NCI-H748 (cell line): ENCODE measurements around the gene STX17.
"Not testable (repeated sequence)": the region's sequence is repeated elsewhere in the genome, so short reads cannot be mapped to it uniquely, and the experiment has no call there.

ENCODE experiments used
- DNase-seq: peaks from one replicate; lab custom pipeline; 2025; ENCODE audit not compliant: unreplicated experiment; lab: John Stamatoyannopoulos, UW

Gene STX17

DNA sequence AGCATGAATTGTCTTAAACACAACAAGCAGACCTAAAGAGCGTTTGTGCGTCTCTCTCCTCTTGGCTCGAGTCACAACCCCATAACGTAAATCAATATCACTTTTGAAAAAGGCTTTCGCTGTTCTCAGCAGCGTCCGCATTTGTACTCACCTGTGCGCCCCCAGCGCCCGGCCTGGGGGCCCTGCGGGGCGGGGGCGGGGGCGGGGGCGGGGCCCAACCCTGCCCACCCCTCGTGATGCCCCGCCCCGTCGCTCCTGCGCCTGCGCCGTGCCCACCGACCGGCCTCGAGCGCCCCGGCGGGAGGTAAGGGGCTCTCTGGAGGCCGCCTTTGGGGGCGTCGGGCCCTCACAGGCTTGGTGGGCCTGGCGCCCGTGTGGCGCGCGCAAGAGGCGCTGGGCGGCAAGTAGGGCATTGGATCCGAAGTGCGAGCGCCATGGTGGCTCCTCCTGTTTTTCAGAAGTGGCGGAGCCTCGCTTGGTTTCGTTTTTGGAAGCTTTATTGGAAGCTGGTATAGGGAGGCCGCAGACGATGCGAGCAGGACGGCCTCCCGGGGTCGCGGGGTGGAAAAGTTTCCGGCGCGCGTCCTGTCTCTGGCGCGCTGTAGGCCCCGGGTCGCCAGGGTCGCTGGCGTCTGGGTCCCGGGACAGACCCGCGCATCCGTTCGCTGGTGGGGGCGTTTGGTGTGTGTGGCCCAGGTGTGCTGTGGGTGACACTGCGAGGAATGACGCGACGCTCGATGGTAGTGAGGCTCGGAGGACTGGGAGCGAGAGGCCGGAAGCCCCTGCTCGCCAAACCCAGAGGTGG is at the start of gene STX17:
STX17 (plus strand) TSS at position 252 of the 805 bp plus-strand sequence. CDS start 8,586 bp downstream, outside the sequence.
- DNase-seq = peak; percentile 83

- not testable (repeated sequence) for DNase-seq
Measured at GRCh38 chr9:99857576-99857975, 48.9 kb upstream of the STX17 start.

DNA sequence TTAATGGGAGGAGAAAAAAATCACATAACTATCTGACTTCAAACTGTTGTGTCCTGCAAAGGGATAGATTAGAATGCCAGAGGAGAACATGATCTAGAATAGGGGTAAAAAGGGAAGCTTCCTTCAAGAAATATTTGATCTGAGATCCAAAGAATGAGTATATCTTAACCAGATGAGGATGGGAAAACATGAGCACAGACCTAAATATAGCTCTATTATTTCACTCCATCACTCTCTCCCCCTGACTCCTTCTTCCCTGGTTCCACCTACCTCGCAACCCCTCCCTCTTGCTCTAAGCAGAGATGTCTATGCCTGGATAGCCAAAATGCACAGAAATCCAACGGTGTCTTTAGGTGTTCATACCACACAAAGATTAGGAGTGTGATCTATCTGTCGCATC is 48.4 kb upstream of the STX17 start:
- DNase-seq = no peak

DNA sequence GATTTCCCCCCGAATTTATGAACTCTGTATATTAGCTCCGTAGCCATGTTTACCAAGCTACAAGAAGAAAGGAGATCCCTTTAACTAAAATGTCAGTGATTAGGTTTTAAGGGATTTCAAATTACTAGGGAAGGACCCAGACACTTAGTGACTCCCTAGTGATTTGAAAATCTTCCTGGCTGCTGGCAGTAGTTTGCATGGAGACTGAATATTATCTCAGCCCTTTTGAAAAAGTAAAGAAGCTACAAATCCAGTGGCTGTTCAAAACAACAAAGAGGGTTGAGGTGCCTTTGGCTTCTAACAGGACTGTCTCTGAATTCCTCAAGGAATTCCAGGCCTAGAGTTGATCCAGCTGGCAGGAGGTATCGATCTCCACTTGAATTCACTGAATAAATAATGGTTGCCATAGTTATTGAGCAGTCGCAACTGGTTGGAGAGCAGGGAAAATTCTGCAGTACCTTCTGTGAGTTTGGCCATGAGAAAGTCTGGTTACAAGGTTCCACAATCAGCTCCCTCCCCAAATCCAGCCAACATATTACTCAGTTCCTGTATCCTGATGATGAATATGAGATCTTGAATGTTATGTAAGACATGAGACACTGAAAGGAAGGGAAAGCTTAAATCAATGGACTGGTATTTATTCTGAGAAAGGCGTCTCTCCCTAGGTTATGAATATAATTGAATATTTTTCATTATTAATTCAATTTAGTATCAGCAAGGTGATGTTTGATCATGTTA is 47.0 kb upstream of the STX17 start:
- DNase-seq = no peak

DNA sequence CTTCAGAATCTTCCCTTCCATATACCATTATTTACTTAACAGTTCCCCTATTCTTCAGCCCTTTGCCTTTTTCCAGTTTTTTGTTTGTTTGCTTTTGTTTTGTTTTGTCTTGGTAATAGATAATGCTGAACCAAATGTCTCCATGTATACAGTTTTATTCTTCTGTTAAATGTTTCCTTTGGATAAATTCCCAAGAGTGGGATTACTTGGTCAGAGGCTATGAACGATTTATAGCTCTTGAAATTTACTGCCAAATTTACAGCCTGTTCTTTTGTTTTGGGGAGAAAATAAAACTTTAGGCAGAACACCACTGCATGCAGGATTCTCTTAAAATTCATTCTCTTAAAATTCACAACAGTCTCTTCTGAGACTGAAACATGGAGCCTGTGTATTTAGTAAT is 46.2 kb upstream of the STX17 start:
- DNase-seq = no peak

GRCh38 chr9:99863955-99864354 is 42.5 kb upstream of the STX17 start:
- no peak for DNase-seq

DNA sequence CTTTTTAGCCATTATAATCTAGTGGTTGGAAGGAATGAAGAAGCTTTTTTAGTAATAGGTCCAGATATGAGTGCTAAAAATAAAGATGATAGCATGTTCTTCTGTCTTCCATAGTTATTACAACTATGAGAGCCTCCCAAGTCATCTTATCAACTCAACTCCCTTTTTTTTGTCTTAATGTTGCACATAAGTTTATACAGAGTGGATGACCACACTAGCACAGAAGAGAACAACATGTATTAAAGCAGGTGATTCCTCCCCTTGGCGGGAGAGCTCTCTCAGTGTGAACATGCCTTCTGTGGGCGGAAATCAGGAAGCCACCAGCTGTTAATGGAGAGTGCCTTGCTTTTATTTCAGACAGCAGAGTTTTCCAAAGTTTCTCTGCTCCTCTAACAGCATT is 40.1 kb upstream of the STX17 start:
- DNase-seq = no peak

DNA sequence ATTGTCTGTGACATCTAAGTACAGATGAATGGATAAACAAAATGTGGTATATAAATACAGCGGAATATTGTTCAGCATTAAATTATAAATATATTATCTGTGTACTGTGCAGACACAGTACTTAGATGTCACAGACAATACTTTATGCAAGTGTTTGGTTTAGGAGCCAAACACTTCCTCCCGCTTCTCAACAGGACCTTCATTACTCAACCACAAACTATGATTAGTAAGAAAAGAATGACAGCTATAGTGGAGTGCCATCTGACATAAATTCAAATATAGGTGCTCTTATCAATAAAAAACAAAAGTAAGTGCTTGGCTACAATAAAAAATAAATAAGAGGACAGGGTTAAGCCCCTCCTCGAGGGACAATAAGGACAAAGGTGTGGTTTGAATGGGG is 38.9 kb upstream of the STX17 start:
- DNase-seq = no peak

DNA sequence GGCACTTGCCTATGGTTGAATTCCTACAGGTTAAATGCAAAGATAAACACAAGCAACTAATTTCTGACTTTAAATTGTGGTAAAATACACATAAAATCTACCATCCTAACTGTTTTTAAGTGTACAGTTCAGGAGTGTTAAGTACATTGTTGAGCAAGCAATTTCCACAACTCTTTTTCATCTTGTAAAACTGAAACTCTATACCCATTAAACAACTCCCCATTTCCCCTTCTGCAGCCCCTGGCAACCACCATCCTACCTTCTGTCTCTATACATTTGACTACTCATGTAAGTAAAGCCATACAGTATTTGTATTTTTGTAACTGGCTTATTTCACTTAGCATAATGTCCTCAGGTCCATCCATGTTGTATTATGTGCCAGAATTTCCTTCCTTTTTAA is 38.5 kb upstream of the STX17 start:
- DNase-seq = no peak

- DNase-seq = no peak
Measured at GRCh38 chr9:99868845-99869244, 37.6 kb upstream of the STX17 start.

GRCh38 chr9:99870126-99870525 is 36.3 kb upstream of the STX17 start:
- DNase-seq = no peak

DNA sequence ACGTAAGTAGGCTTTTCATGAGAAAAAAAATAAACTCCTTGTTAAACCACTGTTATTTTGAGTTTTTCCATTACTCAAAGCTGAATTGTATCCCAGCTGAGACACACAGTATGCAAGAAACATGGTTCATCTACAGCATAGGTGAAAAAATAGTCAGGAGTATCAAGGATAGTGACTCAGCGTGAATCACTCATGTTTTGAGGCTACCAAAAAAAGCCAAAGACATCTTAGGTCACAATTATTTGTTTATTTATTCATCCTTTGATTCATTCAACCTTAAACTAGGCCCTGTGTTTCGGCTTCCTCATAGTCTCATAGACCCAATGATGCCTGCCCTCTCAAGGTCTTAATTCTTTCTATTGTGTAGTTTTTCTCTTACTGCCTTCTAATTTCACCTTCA is 32.9 kb upstream of the STX17 start:
- DNase-seq = no peak

DNA sequence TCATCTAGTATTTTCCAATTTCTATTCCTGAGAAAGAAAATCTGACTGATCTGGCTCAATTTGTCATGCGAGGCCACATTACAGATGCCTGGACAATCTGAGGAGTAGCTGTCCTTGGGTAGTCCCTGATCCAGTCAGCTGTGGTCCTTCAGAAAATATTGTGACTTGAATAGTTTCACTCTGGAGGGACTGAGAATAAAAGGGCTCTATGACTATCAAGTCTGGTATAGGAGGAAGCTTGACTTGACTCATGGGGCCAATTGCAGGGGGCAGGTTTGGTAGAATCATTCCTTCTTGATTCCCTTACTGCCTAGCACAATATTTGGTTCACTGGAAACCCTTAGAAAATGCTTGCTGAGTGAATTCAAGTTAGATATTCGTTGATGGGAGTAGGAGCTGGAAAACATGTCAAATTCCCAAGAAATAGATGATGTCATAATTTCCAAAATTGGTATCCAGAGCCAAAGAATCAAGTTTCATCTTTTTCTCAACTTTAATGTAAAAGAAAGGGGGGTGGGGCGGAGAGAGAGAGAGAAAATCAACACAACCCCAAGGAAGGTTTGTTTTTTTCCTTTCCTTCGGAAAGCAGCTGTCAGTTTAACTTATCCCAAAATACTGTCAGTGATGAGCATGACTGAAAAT is 32.4 kb upstream of the STX17 start:
- DNase-seq = no peak

GRCh38 chr9:99876190-99876589 is 30.3 kb upstream of the STX17 start:
- no peak for DNase-seq

DNA sequence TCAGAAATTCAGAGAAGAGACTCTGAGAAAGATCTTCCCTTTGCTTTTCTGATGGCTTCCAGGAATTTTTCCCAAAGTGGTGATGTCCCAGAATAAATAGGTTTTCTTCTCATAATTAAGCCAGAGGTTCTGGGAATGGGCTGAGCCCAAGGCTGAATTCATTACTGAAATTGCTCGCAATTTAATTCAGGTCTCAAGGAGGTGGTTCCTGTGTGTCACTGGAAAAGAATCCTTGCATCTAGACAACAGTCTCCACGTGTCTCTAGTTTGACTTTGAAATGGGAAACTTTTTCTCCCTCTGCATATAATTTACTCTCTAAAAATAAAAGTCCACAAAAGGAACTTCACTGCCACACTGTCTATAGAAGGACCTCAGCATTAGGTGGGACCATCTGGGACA is 27.8 kb upstream of the STX17 start:
- no peak for DNase-seq

DNA sequence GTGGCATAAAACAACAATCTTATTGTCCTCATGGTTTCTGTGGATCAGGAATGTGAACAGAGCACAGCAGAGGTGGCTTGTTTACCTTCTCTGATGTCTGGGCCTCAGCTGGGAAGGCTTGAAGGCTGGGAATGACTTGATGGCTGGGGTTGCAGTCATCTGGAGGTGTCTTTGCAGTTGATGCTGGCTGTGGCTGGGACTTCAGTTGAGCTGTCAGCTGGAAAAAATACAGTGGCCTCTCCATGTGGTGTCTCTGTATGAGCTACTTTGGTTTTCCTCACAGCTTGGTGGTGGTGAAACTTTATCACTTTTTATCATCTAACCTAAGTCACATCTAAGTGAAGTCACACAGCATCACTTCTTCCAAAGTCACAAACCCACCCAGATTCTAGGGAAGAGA is 24.7 kb upstream of the STX17 start:
- no peak for DNase-seq

GRCh38 chr9:99885747-99886146 is 20.7 kb upstream of the STX17 start:
- no peak for DNase-seq

- DNase-seq = no peak
Measured at GRCh38 chr9:99889120-99889519, 17.3 kb upstream of the STX17 start.

GRCh38 chr9:99894826-99895225 is 11.6 kb upstream of the STX17 start:
- DNase-seq = no peak

- DNase-seq = no peak
Measured at GRCh38 chr9:99895510-99895909, 10.9 kb upstream of the STX17 start.

DNA sequence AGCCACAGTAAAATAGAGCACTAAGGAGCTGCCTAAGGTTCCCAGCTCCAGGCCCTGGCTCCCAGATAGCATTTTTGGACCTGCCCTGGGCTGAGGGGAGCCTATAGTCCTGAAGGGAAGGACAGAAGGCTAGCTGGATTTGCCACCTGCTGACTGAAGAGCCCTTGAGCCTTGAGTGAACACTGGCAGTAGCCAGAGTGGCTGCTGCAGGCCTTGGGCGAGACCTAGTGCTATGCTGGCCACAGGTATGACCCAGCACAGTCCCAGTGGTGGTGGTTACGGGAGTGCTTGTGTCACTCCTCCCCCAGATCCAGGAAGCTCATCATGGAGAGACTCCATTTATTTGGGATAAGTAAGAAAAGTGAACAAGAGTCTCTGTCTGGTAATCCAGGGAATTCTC is 10.3 kb upstream of the STX17 start:
- DNase-seq = no peak

GRCh38 chr9:99903393-99903792 is 3.1 kb upstream of the STX17 start:
- no peak for DNase-seq
